Panc1 (cell line): ENCODE results near the gene NEGR1. TPM values are rescaled to one million over a fixed set of nuclear protein-coding genes. Genes with fewer than 3 reads are reported as not detected.

Source experiments
- ATAC-seq: fragments of 200-7000 bp; cut with Tn5 transposase; 2 replicates; pipeline ENCODE4 v1.9.1; 2020; ENCODE audit warnings: mild to moderate bottlenecking, moderate library complexity
- BruUV-seq: library from RNA; stranded (reverse); fragments of 400-500 nt; replicated peaks from 2 replicates; lab custom pipeline; 2021; lab: Mats Ljungman, UMichigan
- CTCF ChIA-PET: fragments of 300-600 bp; sonication (Branson Sonifier 250); formaldehyde crosslinking; loops from one replicate; lab custom pipeline; 2022; ENCODE audit warnings: antibody characterized with exemption; lab: Charles Lee
- POLR2A ChIA-PET: fragments of 300-600 bp; sonication (Branson Sonifier 250); formaldehyde crosslinking; loops from one replicate; lab custom pipeline; 2022; ENCODE audit warnings: antibody characterized with exemption; lab: Charles Lee
- DNase-seq: peaks from one replicate; pipeline ENCODE4 v3.0.0-alpha.2; 2010; ENCODE audit warnings: low read depth, low spot score
- H3K27ac ChIP-seq: 2 replicates; pipeline ENCODE4 v1.5.1; 2011; ENCODE audit warnings: mild to moderate bottlenecking, low read length, inconsistent platforms
- H3K27me3 ChIP-seq: fragments of 200-500 bp; sonication (Bioruptor generic); 2 replicates; pipeline ENCODE4 v1.6.0; 2014; ENCODE audit warnings: low read length, inconsistent platforms; ENCODE audit not compliant: control insufficient read depth, insufficient read depth
- H3K36me3 ChIP-seq: fragments of 200-500 bp; sonication (Bioruptor generic); 2 replicates; pipeline ENCODE4 v1.5.1; 2014; ENCODE audit warnings: inconsistent platforms, mild to moderate bottlenecking, low read length, moderate library complexity; ENCODE audit not compliant: control insufficient read depth, insufficient read depth
- H3K4me1 ChIP-seq: 2 replicates; pipeline ENCODE4 v1.5.1; 2011; ENCODE audit warnings: inconsistent platforms, mild to moderate bottlenecking, low read length, moderate library complexity; ENCODE audit not compliant: control insufficient read depth, insufficient read depth
- H3K4me3 ChIP-seq, 2 experiments: 2 replicates each; pipeline ENCODE4 v1.5.1; 2011 to 2012; ENCODE audit warnings: low read depth in 2 of 2, low read length in 2 of 2, mild to moderate bottlenecking in 2 of 2, inconsistent platforms in 1 of 2, moderate library complexity in 1 of 2
- H3K9me3 ChIP-seq: fragments of 200-500 bp; sonication (Bioruptor generic); 2 replicates; pipeline ENCODE4 v1.5.1; 2014; ENCODE audit warnings: low read depth, mild to moderate bottlenecking, inconsistent platforms, low read length, moderate library complexity; ENCODE audit not compliant: control insufficient read depth, insufficient read depth
- CTCF ChIP-seq: fragments of 450-650 bp; IDR thresholded peaks from 2 replicates; pipeline ENCODE4 v1.5.1; 2017; ENCODE audit warnings: mild to moderate bottlenecking
- POLR2AphosphoS5 ChIP-seq: IDR thresholded peaks from 2 replicates; pipeline ENCODE4 v1.6.1; 2012; ENCODE audit warnings: mild to moderate bottlenecking, low read depth, low read length, moderate library complexity
- REST ChIP-seq, 2 experiments: IDR thresholded peaks; 2 replicates each; pipeline ENCODE4 v1.6.1; 2011 to 2012; ENCODE audit warnings: low read depth in 2 of 2, control low read depth in 1 of 2, low read length in 1 of 2, mild to moderate bottlenecking in 1 of 2, moderate library complexity in 1 of 2; ENCODE audit not compliant: insufficient read depth in 1 of 2
- SIN3A ChIP-seq: IDR thresholded peaks from 2 replicates; pipeline ENCODE4 v1.6.1; 2012; ENCODE audit warnings: low read depth, mild to moderate bottlenecking, low read length, moderate library complexity, borderline replicate concordance; ENCODE audit not compliant: insufficient read depth
- TCF7L2 ChIP-seq: IDR thresholded peaks from 2 replicates; pipeline ENCODE4 v1.6.1; 2011; ENCODE audit warnings: mild to moderate bottlenecking, low read depth, low read length, inconsistent platforms
- in situ Hi-C: cut with HindIII; loops from 2 replicates; pipeline ENCODE4 v1.10.0; 2016; ENCODE audit warnings: low sequenced_read_pairs, low pct_unique_long_range_greater_than_20kb
- intact Hi-C: fragments of 100-400 bp; cut with micrococcal nuclease; formaldehyde crosslinking; loops from one replicate; pipeline ENCODE4 v1.10.0; 2022; ENCODE audit not compliant: unreplicated experiment
- total RNA-seq: library from RNA; stranded (reverse); gene quantifications from one replicate; pipeline ENCODE4 v1.2.1, GENCODE V29; 2021; ENCODE audit not compliant: unreplicated experiment

NEGR1 gene
- total RNA-seq, 1 experiment from 2014 or later, result 2.7 TPM

- ChIA-PET CTCF (no interaction called here), POLR2A (no interaction called here)
- Histone ChIP-seq H3K9me3 (no peaks in the 10 kb centered on the region), H3K4me1 (no peaks in the 10 kb centered on the region), H3K27me3 (no peaks in the 10 kb centered on the region), H3K4me3 (no peak overlapping the region), H3K27ac (no peak overlapping the region), H3K36me3 (no peaks in the 10 kb centered on the region)
- in situ Hi-C loops (no loop called here), intact Hi-C loops (loop anchor here (5.0 kb wide), 2 partner anchors 325 to 430 kb away; no protein-coding TSS in a partner anchor)
- no TSS peak for BruUV-seq
- DNase-seq (no peak), ATAC-seq (no peak)
- no peak for TF ChIP-seq TCF7L2
- no peak for TF ChIP-seq REST (IDR thresholded peaks at IDR 0.05; ENCODE audit: insufficient read depth in 1 of 2, low read depth in 2 of 2, low read length in 1 of 2)
- no peak for TF ChIP-seq CTCF
- TF ChIP-seq POLR2AphosphoS5, result no peak
Measured at GRCh38 chr1:71522721-71523120, 759.6 kb downstream of the NEGR1 start.

- intact Hi-C loops, result loop anchor here (5.0 kb wide), 2 partner anchors 324 to 429 kb away; no protein-coding TSS in a partner anchor
Measured at GRCh38 chr1:71521655-71522264, 760.6 kb downstream of the NEGR1 start.

More at GRCh38 chr1:71521655-71522264, 760.6 kb downstream of the NEGR1 start:
- DNase-seq (peak; percentile 13), ATAC-seq (peak; percentile 63; the same call in 1 of the 2 replicates)
- H3K27me3 ChIP-seq, result no peaks in the 10 kb centered on the region
- H3K9me3 ChIP-seq, result no peaks in the 10 kb centered on the region
- no peak overlapping the region for H3K27ac ChIP-seq
- H3K4me3 ChIP-seq, result no peak overlapping the region
- CTCF ChIA-PET, result no interaction called here
- H3K4me1 ChIP-seq, result no peaks in the 10 kb centered on the region
- H3K36me3 ChIP-seq, result no peaks in the 10 kb centered on the region
- in situ Hi-C loops, result no loop called here
- TF ChIP-seq TCF7L2 (no peak), POLR2AphosphoS5 (no peak), CTCF (peak; percentile 64; the same call in 1 of the 2 replicates), SIN3A (no peak), REST (IDR thresholded peaks at IDR 0.05; ENCODE audit: insufficient read depth in 1 of 2, low read depth in 2 of 2, low read length in 1 of 2) (no peak)
- no TSS peak for BruUV-seq
- POLR2A ChIA-PET, result no interaction called here
